ENCODE measurements around the gene DMRTC2. TPM values are rescaled to one million over a fixed set of nuclear protein-coding genes. Genes with fewer than 3 reads are reported as not detected.

The DMRTC2 gene
- total RNA-seq, 1 experiment from 2014 or later, result not detected

DNA sequence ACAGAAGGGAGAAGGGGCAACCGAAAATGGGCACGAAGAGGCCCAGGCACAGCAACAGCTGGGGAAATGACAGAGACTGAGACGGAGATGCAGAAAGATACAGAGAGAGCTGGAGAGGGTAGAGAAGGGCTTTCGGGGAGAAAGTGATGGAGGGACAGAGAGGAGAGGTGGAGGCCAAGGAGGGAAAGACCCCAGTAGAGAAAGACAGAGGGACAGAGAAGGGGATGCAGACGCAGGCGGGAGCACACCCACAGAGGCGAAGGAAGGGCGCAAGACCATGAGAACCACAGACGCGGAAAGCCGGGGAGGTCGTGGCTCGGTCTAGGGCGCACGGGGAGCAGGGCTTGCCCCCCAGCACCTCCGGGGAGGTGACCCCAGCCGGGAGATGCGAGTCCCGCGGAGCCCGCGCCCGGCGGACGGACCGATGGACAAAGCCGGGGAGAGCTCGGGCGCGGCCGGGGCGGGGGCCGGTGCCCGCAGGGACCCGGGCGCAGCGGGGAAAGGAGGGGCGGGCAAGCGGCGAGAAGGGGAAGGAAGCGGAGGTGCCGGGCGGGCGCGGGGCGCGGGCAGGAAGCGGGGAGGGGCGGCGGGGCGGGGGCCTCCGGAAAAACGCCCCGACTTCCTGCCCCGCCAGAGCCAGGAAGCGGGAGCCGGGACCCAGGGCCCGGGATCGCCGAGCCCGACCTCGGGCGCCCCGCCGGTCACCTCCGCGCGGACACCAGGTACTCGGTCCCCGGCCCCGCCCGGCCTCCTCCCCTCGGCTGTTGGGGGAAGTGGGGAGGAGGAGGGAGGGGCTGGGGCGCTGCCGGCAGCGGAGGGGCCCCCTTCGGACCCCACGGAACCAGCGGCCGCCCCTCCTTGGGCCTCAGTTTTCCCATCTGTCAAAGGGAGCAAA, 38.0 kb downstream of the DMRTC2 start, which contains the start of gene ARHGEF1:
Gene ARHGEF1, plus strand, starts transcription at position 617 of the 895 bp plus-strand sequence. CDS start 4,899 bp downstream, outside the sequence.
- in situ Hi-C loops (cut with HindIII; ENCODE audit: low pct_unique_long_range_greater_than_20kb, low sequenced_read_pairs), result no loop called here

DNA sequence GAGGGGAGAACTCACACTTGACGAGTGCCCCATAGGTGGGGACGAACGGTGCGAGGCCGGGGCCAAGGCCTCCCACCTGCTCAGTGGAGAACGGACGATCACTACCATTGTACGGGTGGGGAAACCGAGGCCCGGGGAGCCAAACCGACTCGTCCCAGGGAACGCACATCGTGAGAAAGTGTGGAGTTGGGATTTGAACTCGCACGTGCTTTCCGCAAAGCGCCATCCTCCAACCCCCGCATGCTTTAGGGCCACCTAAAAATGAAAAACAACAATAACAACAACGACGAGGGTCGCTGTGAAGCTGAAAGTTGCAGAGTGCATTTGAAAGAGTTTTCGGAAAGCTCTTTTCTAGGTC, 38.6 kb downstream of the DMRTC2 start:
- TF ChIP-seq SIN3A (IDR thresholded peaks at IDR 0.05; ENCODE audit: borderline replicate concordance, insufficient read depth, low read depth, low read length), result no peak
- TF ChIP-seq TCF7L2 (IDR thresholded peaks at IDR 0.05; ENCODE audit: low read depth, low read length), result no peak
- TF ChIP-seq POLR2AphosphoS5 (IDR thresholded peaks at IDR 0.05; ENCODE audit: low read depth, low read length), result no peak
- no peak for DNase-seq (ENCODE audit: low read depth, low spot score)

More for the DNA sequence above, 38.0 kb downstream of the DMRTC2 start, which contains the start of gene ARHGEF1:
- ChIA-PET POLR2A (no interaction called here), CTCF (no interaction called here)
- no peaks in the 10 kb centered on the region; the same call in 1 of the 2 replicates for H3K36me3 ChIP-seq (ENCODE audit: control insufficient read depth, insufficient read depth, low read length)
- no peak for TF ChIP-seq POLR2AphosphoS5 (IDR thresholded peaks at IDR 0.05; ENCODE audit: low read depth, low read length)
- TF ChIP-seq, protein P1, sequence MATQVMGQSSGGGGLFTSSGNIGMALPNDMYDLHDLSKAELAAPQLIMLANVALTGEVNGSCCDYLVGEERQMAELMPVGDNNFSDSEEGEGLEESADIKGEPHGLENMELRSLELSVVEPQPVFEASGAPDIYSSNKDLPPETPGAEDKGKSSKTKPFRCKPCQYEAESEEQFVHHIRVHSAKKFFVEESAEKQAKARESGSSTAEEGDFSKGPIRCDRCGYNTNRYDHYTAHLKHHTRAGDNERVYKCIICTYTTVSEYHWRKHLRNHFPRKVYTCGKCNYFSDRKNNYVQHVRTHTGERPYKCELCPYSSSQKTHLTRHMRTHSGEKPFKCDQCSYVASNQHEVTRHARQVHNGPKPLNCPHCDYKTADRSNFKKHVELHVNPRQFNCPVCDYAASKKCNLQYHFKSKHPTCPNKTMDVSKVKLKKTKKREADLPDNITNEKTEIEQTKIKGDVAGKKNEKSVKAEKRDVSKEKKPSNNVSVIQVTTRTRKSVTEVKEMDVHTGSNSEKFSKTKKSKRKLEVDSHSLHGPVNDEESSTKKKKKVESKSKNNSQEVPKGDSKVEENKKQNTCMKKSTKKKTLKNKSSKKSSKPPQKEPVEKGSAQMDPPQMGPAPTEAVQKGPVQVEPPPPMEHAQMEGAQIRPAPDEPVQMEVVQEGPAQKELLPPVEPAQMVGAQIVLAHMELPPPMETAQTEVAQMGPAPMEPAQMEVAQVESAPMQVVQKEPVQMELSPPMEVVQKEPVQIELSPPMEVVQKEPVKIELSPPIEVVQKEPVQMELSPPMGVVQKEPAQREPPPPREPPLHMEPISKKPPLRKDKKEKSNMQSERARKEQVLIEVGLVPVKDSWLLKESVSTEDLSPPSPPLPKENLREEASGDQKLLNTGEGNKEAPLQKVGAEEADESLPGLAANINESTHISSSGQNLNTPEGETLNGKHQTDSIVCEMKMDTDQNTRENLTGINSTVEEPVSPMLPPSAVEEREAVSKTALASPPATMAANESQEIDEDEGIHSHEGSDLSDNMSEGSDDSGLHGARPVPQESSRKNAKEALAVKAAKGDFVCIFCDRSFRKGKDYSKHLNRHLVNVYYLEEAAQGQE (IDR thresholded peaks at IDR 0.05; ENCODE audit: insufficient read depth in 1 of 2, low read depth in 2 of 2, low read length in 1 of 2), result no peak
- TF ChIP-seq, protein P2, sequence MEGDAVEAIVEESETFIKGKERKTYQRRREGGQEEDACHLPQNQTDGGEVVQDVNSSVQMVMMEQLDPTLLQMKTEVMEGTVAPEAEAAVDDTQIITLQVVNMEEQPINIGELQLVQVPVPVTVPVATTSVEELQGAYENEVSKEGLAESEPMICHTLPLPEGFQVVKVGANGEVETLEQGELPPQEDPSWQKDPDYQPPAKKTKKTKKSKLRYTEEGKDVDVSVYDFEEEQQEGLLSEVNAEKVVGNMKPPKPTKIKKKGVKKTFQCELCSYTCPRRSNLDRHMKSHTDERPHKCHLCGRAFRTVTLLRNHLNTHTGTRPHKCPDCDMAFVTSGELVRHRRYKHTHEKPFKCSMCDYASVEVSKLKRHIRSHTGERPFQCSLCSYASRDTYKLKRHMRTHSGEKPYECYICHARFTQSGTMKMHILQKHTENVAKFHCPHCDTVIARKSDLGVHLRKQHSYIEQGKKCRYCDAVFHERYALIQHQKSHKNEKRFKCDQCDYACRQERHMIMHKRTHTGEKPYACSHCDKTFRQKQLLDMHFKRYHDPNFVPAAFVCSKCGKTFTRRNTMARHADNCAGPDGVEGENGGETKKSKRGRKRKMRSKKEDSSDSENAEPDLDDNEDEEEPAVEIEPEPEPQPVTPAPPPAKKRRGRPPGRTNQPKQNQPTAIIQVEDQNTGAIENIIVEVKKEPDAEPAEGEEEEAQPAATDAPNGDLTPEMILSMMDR (IDR thresholded peaks at IDR 0.05), result no peak
- TF ChIP-seq SIN3A (IDR thresholded peaks at IDR 0.05; ENCODE audit: borderline replicate concordance, insufficient read depth, low read depth, low read length), result no peak
- intact Hi-C loops (cut with micrococcal nuclease; ENCODE audit: unreplicated experiment), result loop anchor here (10.0 kb wide), 1 partner anchor 52 kb away; no protein-coding TSS in a partner anchor
- no peaks in the 10 kb centered on the region for H3K27me3 ChIP-seq (ENCODE audit: control insufficient read depth, insufficient read depth, low read length)
- DNase-seq (ENCODE audit: low read depth, low spot score) (no peak), ATAC-seq (peak; percentile 27)
- H3K4me1 ChIP-seq (ENCODE audit: control insufficient read depth, insufficient read depth, low read length), result peaks cover 21% of the 10 kb centered on the region
- no peaks in the 10 kb centered on the region for H3K9me3 ChIP-seq (ENCODE audit: control insufficient read depth, insufficient read depth, low read depth, low read length)
- peak within 1 kb of the TSS; percentile 83 for H3K27ac ChIP-seq (ENCODE audit: low read length)
- H3K4me3 ChIP-seq (ENCODE audit: low read depth in 2 of 2, low read length in 2 of 2), result peak within 1 kb of the TSS; percentile 79 to 93
- no TSS peak for BruUV-seq (replicated peaks)

More for the DNA sequence above, 38.6 kb downstream of the DMRTC2 start:
- peak overlapping the region; percentile 79 to 93 for H3K4me3 ChIP-seq (ENCODE audit: low read depth in 2 of 2, low read length in 2 of 2)
- intact Hi-C loops (cut with micrococcal nuclease; ENCODE audit: unreplicated experiment), result loop anchor here (10.0 kb wide), 1 partner anchor 51 kb away; no protein-coding TSS in a partner anchor
- POLR2A ChIA-PET, result no interaction called here
- H3K27ac ChIP-seq (ENCODE audit: low read length), result peak overlapping the region; percentile 83
- in situ Hi-C loops (cut with HindIII; ENCODE audit: low pct_unique_long_range_greater_than_20kb, low sequenced_read_pairs), result no loop called here
- BruUV-seq (replicated peaks), result no TSS peak
- no peaks in the 10 kb centered on the region for H3K27me3 ChIP-seq (ENCODE audit: control insufficient read depth, insufficient read depth, low read length)
- peaks cover 24% of the 10 kb centered on the region for H3K4me1 ChIP-seq (ENCODE audit: control insufficient read depth, insufficient read depth, low read length)
- H3K9me3 ChIP-seq (ENCODE audit: control insufficient read depth, insufficient read depth, low read depth, low read length), result no peaks in the 10 kb centered on the region
- H3K36me3 ChIP-seq (ENCODE audit: control insufficient read depth, insufficient read depth, low read length), result no peaks in the 10 kb centered on the region; the same call in 1 of the 2 replicates
- CTCF ChIA-PET, result no interaction called here
- ATAC-seq, result no peak
